Measurements from ENCODE around the gene CACNA2D2. TPM values are rescaled to one million over a fixed set of nuclear protein-coding genes. Genes with fewer than 3 reads are reported as not detected.

Gene CACNA2D2
- total and polyA plus RNA-seq, 5 donors from 2014 or later: 0.24 to 1.2 (median 0.29) TPM

DNA sequence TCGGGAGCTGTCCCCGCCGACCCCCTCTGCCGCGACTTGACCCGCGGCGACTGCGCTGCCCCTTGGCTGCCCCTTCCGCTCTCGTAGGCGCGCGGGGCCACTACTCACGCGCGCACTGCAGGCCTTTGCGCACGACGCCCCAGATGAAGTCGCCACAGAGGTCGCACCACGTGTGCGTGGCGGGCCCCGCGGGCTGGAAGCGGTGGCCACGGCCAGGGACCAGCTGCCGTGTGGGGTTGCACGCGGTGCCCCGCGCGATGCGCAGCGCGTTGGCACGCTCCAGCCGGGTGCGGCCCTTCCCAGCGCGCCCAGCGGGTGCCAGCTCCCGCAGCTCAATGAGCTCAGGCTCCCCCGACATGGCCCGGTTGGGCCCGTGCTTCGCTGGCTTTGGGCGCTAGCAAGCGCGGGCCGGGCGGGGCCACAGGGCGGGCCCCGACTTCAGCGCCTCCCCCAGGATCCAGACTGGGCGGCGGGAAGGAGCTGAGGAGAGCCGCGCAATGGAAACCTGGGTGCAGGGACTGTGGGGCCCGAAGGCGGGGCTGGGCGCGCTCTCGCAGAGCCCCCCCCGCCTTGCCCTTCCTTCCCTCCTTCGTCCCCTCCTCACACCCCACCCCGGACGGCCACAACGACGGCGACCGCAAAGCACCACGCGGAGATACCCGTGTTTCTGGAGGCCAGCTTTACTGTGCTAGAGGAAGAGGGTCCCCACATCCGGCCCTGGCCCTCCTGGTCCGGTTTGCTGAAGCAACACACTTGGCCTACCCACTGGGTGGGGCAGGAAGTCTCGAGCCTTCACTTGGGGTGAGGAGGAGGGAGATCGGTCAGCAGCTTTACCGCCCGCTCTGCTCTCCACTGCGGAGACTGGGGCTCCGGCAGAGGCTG is 162.7 kb downstream of the CACNA2D2 start, which contains the start of gene RASSF1:
TSS of gene RASSF1 (minus strand) at position 389 of the 882 bp plus-strand sequence. CDS start at position 358, 31 bp downstream.
- Histone ChIP-seq H3K36me3 (ENCODE audit: control insufficient read depth, insufficient read depth, low read length) (no peaks in the 10 kb centered on the region), H3K9me3 (ENCODE audit: control insufficient read depth in 2 of 2, low read length in 2 of 2) (no peaks in the 10 kb centered on the region), H3K4me3 (ENCODE audit: low read depth, low read length) (peak within 1 kb of the TSS; percentile 83), H3K4me1 (ENCODE audit: control insufficient read depth, insufficient read depth, low read length, poor library complexity, severe bottlenecking) (peaks cover 69% of the 10 kb centered on the region), H3K27me3 (ENCODE audit: control insufficient read depth, insufficient read depth, low read length) (no peaks in the 10 kb centered on the region), H3K27ac (ENCODE audit: insufficient read depth, low read length, poor library complexity, severe bottlenecking) (peak within 1 kb of the TSS; percentile 81)
- peak in 1 of 2 donors; percentile 9 for ATAC-seq (ENCODE audit: low read depth in 2 of 2)
- H3K4me1 Mint-ChIP-seq: peaks cover 20 to 70% (median 37%) of the 10 kb centered on the region in 4 donors
- peak; percentile 50 to 91 (median 62) for DNase-seq
- H3K36me3 Mint-ChIP-seq: no peaks in the 10 kb centered on the region
- H3K27me3 Mint-ChIP-seq: no peaks in the 10 kb centered on the region
- peaks cover 0 to 3% (median 0%) of the 10 kb centered on the region in 7 donors for H3K9me3 Mint-ChIP-seq
- H3K4me3 Mint-ChIP-seq: peak within 1 kb of the TSS; percentile 90 to 97 (median 94)
- peak within 1 kb of the TSS; percentile 93 to 98 (median 93) for H3K27ac Mint-ChIP-seq

DNA sequence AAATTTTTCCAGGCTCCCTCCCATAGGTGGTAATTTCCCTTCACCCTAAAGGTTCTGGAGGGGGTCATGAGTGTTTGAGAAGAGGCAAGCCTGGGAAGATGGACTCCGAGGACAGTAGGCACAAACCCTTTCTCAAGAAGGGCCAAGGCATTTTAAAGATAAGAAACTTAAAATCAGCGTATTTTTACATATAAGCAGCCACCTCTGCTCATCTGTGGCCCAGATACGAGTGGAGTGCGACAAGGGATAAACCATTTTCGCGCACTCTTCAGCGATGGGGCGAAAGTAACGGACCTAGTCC is 163.3 kb downstream of the CACNA2D2 start:
- H3K9me3 Mint-ChIP-seq: peaks cover 0 to 3% (median 0%) of the 10 kb centered on the region in 7 donors
- H3K27me3 Mint-ChIP-seq: no peaks in the 10 kb centered on the region
- Histone ChIP-seq H3K4me3 (ENCODE audit: low read depth, low read length) (peak overlapping the region; percentile 83), H3K9me3 (ENCODE audit: control insufficient read depth in 2 of 2, low read length in 2 of 2) (no peaks in the 10 kb centered on the region), H3K36me3 (ENCODE audit: control insufficient read depth, insufficient read depth, low read length) (no peaks in the 10 kb centered on the region), H3K4me1 (ENCODE audit: control insufficient read depth, insufficient read depth, low read length, poor library complexity, severe bottlenecking) (peaks cover 67% of the 10 kb centered on the region), H3K27me3 (ENCODE audit: control insufficient read depth, insufficient read depth, low read length) (no peaks in the 10 kb centered on the region), H3K27ac (ENCODE audit: insufficient read depth, low read length, poor library complexity, severe bottlenecking) (peak overlapping the region; percentile 81)
- H3K27ac Mint-ChIP-seq: peak overlapping the region; percentile 90 to 98 (median 93)
- ATAC-seq (ENCODE audit: low read depth in 2 of 2) (no peak), DNase-seq (no peak)
- H3K4me3 Mint-ChIP-seq: peak overlapping the region; percentile 90 to 97 (median 94)
- H3K36me3 Mint-ChIP-seq: no peaks in the 10 kb centered on the region
- H3K4me1 Mint-ChIP-seq: peaks cover 20 to 73% (median 39%) of the 10 kb centered on the region in 4 donors

DNA sequence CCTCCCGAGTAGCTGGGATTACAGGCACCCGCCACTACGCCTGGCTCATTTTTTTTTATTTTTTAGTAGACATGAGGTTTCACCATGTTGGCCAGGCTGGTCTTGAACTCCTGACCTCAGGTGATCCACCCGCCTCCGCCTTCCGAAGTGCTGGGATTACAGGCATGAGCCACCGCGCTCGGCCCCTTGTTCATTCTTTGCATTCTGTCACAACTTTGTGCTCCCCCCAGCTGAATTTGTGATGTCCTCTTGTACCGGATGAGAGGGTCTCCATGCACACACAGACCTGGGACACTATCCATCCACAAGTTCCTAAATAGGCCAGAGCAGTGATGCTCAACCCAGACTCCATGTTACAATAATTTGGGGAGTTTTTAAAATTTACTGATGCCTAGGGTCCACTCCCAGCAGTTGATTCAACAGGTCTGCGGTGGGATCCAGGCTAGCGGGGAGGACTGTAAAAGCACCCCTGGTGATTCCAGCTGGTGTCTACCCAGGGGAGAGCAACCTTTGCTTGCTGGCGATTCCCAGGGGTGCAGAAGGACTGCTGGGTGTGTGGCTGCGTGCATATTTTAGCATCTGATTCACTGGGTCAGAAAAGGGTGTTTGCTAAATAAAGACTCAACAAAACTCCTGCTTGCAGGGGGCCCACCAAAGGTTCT is 163.8 kb downstream of the CACNA2D2 start:
- Histone ChIP-seq H3K27me3 (ENCODE audit: control insufficient read depth, insufficient read depth, low read length) (no peaks in the 10 kb centered on the region), H3K4me3 (ENCODE audit: low read depth, low read length) (peak overlapping the region; percentile 83), H3K36me3 (ENCODE audit: control insufficient read depth, insufficient read depth, low read length) (no peaks in the 10 kb centered on the region), H3K9me3 (ENCODE audit: control insufficient read depth in 2 of 2, low read length in 2 of 2) (no peaks in the 10 kb centered on the region), H3K27ac (ENCODE audit: insufficient read depth, low read length, poor library complexity, severe bottlenecking) (peak overlapping the region; percentile 81), H3K4me1 (ENCODE audit: control insufficient read depth, insufficient read depth, low read length, poor library complexity, severe bottlenecking) (peaks cover 67% of the 10 kb centered on the region)
- ATAC-seq (ENCODE audit: low read depth in 2 of 2): no peak
- no peak for DNase-seq
- Mint-ChIP-seq H3K36me3 (no peaks in the 10 kb centered on the region), H3K27me3 (no peaks in the 10 kb centered on the region), H3K9me3 (peaks cover 0 to 3% (median 0%) of the 10 kb centered on the region in 7 donors), H3K4me3 (peak overlapping the region; percentile 90 to 97 (median 94)), H3K27ac (peak overlapping the region; percentile 90 to 98 (median 93)), H3K4me1 (peaks cover 20 to 72% (median 40%) of the 10 kb centered on the region in 4 donors)

DNA sequence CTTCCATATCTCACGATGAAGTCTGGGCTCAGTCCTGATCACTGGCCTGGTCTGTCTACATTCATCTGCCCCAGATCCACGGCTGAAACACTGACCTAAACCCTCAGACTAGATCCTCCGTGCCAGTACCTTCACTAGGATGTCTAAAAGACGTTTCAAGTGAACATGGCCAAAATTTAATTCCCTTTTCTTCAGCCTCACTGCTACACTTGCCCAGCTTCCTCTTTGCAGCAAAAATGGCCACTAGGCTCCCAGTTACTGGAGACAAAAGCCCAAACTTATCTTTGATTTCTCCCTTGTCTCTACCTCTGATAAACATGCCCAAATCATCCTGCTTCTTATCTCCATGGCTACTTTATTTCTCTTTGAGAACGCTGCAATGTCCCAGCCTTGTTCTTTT is 164.5 kb downstream of the CACNA2D2 start:
- Histone ChIP-seq H3K9me3 (ENCODE audit: control insufficient read depth in 2 of 2, low read length in 2 of 2) (no peaks in the 10 kb centered on the region), H3K4me1 (ENCODE audit: control insufficient read depth, insufficient read depth, low read length, poor library complexity, severe bottlenecking) (peaks cover 74% of the 10 kb centered on the region), H3K27me3 (ENCODE audit: control insufficient read depth, insufficient read depth, low read length) (no peaks in the 10 kb centered on the region), H3K4me3 (ENCODE audit: low read depth, low read length) (peak overlapping the region; percentile 88), H3K36me3 (ENCODE audit: control insufficient read depth, insufficient read depth, low read length) (no peaks in the 10 kb centered on the region), H3K27ac (ENCODE audit: insufficient read depth, low read length, poor library complexity, severe bottlenecking) (peak overlapping the region; percentile 96)
- no peak for DNase-seq
- peak overlapping the region; percentile 90 to 97 (median 94) for H3K4me3 Mint-ChIP-seq
- H3K9me3 Mint-ChIP-seq: peaks cover 0 to 3% (median 0%) of the 10 kb centered on the region in 7 donors
- no peaks in the 10 kb centered on the region for H3K27me3 Mint-ChIP-seq
- no peak for ATAC-seq (ENCODE audit: low read depth in 2 of 2)
- H3K36me3 Mint-ChIP-seq: no peaks in the 10 kb centered on the region
- peaks cover 20 to 77% (median 44%) of the 10 kb centered on the region in 4 donors for H3K4me1 Mint-ChIP-seq
- peak overlapping the region; percentile 93 to 98 (median 98) for H3K27ac Mint-ChIP-seq

DNA sequence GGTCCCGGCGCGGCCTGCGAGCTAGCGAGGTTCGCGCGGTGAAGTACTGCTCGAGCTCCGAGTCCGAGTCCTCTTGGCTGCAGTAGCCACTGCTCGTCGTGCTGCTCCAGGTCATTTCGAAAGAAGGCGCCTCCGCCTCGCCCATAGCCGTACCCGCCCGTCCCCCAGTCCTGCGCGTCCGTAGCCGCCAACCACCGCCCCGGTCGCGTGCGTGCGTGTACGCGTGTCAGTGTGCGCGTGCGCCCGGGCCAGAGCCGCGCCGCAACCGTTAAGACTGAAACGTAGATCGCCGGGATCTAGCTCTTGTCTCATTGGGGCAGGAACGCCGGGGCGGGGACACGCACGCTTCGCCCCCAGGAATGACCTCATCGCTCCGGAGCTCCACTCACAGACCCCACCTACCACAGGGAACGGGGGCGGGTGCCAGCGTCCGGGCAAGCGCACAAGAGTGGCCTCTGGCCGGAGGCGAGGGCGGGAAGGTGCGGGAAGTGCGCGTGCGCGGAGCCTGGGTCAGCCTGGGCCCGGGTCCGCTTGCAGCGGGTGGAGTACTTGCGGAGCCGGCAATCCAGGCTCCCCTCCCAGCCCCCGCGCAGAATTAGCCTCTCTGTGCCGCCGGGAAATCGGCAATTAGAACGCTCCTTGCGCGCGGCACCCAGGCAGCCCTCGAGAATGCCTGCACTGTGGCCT is 166.1 kb downstream of the CACNA2D2 start:
- H3K27me3 ChIP-seq (ENCODE audit: control insufficient read depth, insufficient read depth, low read length): no peaks in the 10 kb centered on the region
- peaks cover 20 to 79% (median 48%) of the 10 kb centered on the region in 4 donors for H3K4me1 Mint-ChIP-seq
- no peaks in the 10 kb centered on the region for H3K27me3 Mint-ChIP-seq
- DNase-seq: peak; percentile 88 to 99 (median 91)
- ATAC-seq (ENCODE audit: low read depth in 2 of 2): peak; percentile 77 to 80
- peaks cover 2% of the 10 kb centered on the region for H3K36me3 ChIP-seq (ENCODE audit: control insufficient read depth, insufficient read depth, low read length)
- H3K36me3 Mint-ChIP-seq: no peaks in the 10 kb centered on the region
- H3K9me3 ChIP-seq (ENCODE audit: control insufficient read depth in 2 of 2, low read length in 2 of 2): no peaks in the 10 kb centered on the region
- H3K9me3 Mint-ChIP-seq: peaks cover 0 to 3% (median 0%) of the 10 kb centered on the region in 7 donors
- peak overlapping the region; percentile 92 for H3K4me3 ChIP-seq (ENCODE audit: low read depth, low read length)
- H3K4me3 Mint-ChIP-seq: peak overlapping the region; percentile 90 to 97 (median 94)
- H3K27ac ChIP-seq (ENCODE audit: insufficient read depth, low read length, poor library complexity, severe bottlenecking): peak overlapping the region; percentile 96
- peak overlapping the region; percentile 93 to 98 (median 98) for H3K27ac Mint-ChIP-seq
- peaks cover 78% of the 10 kb centered on the region for H3K4me1 ChIP-seq (ENCODE audit: control insufficient read depth, insufficient read depth, low read length, poor library complexity, severe bottlenecking)

DNA sequence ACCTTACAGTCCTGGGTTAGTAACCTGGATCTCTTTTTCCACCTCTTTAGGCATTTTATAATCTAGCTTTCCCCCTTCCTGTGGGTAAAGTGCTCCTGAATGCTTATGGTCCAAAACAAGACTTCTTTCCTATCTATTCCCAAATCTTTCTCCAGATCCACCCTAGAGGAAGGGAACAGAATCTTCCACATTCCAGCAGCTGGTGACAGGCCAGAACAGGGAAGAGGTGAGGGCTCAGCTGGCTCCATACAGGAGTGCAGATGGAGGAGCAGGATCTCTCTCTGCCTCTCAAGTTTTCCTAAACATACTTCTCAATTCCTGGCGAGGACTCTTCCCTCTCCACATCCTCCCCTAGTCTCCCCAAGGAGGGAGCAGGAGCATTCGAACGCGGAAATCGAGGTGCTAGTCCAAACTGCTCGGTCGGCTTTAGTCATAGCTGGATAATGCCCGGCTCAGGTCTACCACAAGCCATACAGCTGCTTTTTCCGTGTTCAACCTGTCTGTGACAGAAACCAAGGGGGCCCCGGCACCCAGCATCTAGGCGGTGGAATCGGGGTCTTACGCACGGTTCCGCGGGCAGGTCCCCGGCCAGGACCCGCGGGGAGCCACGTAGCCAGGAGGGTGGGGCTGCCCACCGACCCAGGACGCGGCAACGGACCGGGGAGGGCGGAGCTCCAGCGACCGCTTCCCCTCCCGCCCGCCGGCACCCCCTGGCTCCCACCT is 166.8 kb downstream of the CACNA2D2 start:
- peaks cover 20 to 81% (median 48%) of the 10 kb centered on the region in 4 donors for H3K4me1 Mint-ChIP-seq
- H3K27me3 Mint-ChIP-seq: no peaks in the 10 kb centered on the region
- ATAC-seq (ENCODE audit: low read depth in 2 of 2) (peak; percentile 30 to 38), DNase-seq (no peak)
- H3K9me3 ChIP-seq (ENCODE audit: control insufficient read depth in 2 of 2, low read length in 2 of 2): no peaks in the 10 kb centered on the region
- peaks cover 0 to 3% (median 0%) of the 10 kb centered on the region in 7 donors for H3K9me3 Mint-ChIP-seq
- H3K4me3 Mint-ChIP-seq: peak overlapping the region; percentile 90 to 97 (median 94)
- no peaks in the 10 kb centered on the region for H3K27me3 ChIP-seq (ENCODE audit: control insufficient read depth, insufficient read depth, low read length)
- H3K4me1 ChIP-seq (ENCODE audit: control insufficient read depth, insufficient read depth, low read length, poor library complexity, severe bottlenecking): peaks cover 75% of the 10 kb centered on the region
- no peaks in the 10 kb centered on the region for H3K36me3 Mint-ChIP-seq
- peaks cover 8% of the 10 kb centered on the region for H3K36me3 ChIP-seq (ENCODE audit: control insufficient read depth, insufficient read depth, low read length)
- peak overlapping the region; percentile 93 to 95 (median 93) for H3K27ac Mint-ChIP-seq
- H3K27ac ChIP-seq (ENCODE audit: insufficient read depth, low read length, poor library complexity, severe bottlenecking): peak overlapping the region; percentile 96
- H3K4me3 ChIP-seq (ENCODE audit: low read depth, low read length): peak overlapping the region; percentile 92
